Neural progenitor cell (in vitro differentiated cells): ENCODE data around the gene IRX2. TPM values are rescaled to one million over a fixed set of nuclear protein-coding genes. Genes with fewer than 3 reads are reported as not detected.

ENCODE experiments used
- DNase-seq: peaks from one replicate; pipeline ENCODE4 v3.0.0-alpha.2; 2016; ENCODE audit warnings: low spot score
- H2AFZ ChIP-seq: fragments of 200-600 bp; sonication (generic); replicated peaks from 2 replicates; pipeline ENCODE4 v1.6.1; 2016; ENCODE audit warnings: antibody characterized with exemption
- H3F3A ChIP-seq: fragments of 200-600 bp; sonication (generic); 2 replicates; pipeline ENCODE4 v1.6.1; 2016; ENCODE audit warnings: antibody characterized with exemption, low read depth
- H3K27ac ChIP-seq: fragments of 200-600 bp; sonication (generic); 2 replicates; pipeline ENCODE4 v1.5.1; 2016; ENCODE audit warnings: mild to moderate bottlenecking
- H3K27me3 ChIP-seq: fragments of 200-600 bp; sonication (generic); 2 replicates; pipeline ENCODE4 v1.6.1; 2016; ENCODE audit warnings: mild to moderate bottlenecking, moderate library complexity
- H3K36me3 ChIP-seq: fragments of 200-600 bp; sonication (generic); 2 replicates; pipeline ENCODE4 v1.5.1; 2016
- H3K4me1 ChIP-seq: fragments of 200-600 bp; sonication (generic); 2 replicates; pipeline ENCODE4 v1.6.1; 2016; ENCODE audit warnings: mixed run types
- H3K4me2 ChIP-seq: fragments of 200-600 bp; sonication (generic); 2 replicates; pipeline ENCODE4 v1.6.1; 2016
- H3K4me3 ChIP-seq: fragments of 200-600 bp; sonication (generic); 2 replicates; pipeline ENCODE4 v1.5.1; 2016
- H3K79me2 ChIP-seq: fragments of 200-600 bp; sonication (generic); 2 replicates; pipeline ENCODE4 v1.6.1; 2016; ENCODE audit warnings: low read depth
- H3K9ac ChIP-seq: fragments of 200-600 bp; sonication (generic); 2 replicates; pipeline ENCODE4 v1.6.1; 2016
- H3K9me3 ChIP-seq: fragments of 200-600 bp; sonication (generic); 2 replicates; pipeline ENCODE4 v1.5.1; 2016; ENCODE audit warnings: low read depth
- H4K20me1 ChIP-seq: fragments of 200-600 bp; sonication (generic); 2 replicates; pipeline ENCODE4 v1.6.1; 2016; ENCODE audit warnings: low read depth
- H3K27ac Mint-ChIP-seq: 3 replicates; pipeline ENCODE4 v1.8.0; 2021; ENCODE audit warnings: mixed read lengths
- H3K27me3 Mint-ChIP-seq: 2 replicates; pipeline ENCODE4 v1.8.0; 2022; ENCODE audit warnings: low read depth, mild to moderate bottlenecking, inconsistent platforms, moderate library complexity, mixed read lengths; ENCODE audit not compliant: insufficient read depth
- H3K36me3 Mint-ChIP-seq: 3 replicates; pipeline ENCODE4 v1.8.0; 2021; ENCODE audit warnings: mixed read lengths
- H3K4me1 Mint-ChIP-seq: 3 replicates; pipeline ENCODE4 v1.8.0; 2021; ENCODE audit warnings: mixed read lengths
- H3K4me3 Mint-ChIP-seq: 3 replicates; pipeline ENCODE4 v1.8.0; 2021; ENCODE audit warnings: mild to moderate bottlenecking, moderate library complexity, mixed read lengths
- H3K9me3 Mint-ChIP-seq: 3 replicates; pipeline ENCODE4 v1.8.0; 2020; ENCODE audit warnings: mixed read lengths
- CTCF ChIP-seq: fragments of 200-600 bp; sonication (generic); IDR thresholded peaks from 2 replicates; pipeline ENCODE4 v1.5.1; 2017; ENCODE audit warnings: antibody characterized with exemption, mild to moderate bottlenecking
- EZH2 ChIP-seq: fragments of 200-600 bp; sonication (generic); IDR thresholded peaks from 2 replicates; pipeline ENCODE4 v1.6.1; 2017; ENCODE audit warnings: antibody characterized with exemption, mild to moderate bottlenecking, moderate library complexity
- EZH2phosphoT487 ChIP-seq: fragments of 200-600 bp; sonication (generic); IDR thresholded peaks from 2 replicates; pipeline ENCODE4 v1.6.1; 2017; ENCODE audit warnings: antibody characterized with exemption
- total RNA-seq: library from RNA; depleted of rRNA; stranded (reverse); fragments of >200 nt; gene quantifications from 2 replicates; pipeline ENCODE4 v1.2.3, GENCODE V29; 2015; ENCODE audit warnings: low replicate concordance

The IRX2 gene
- total RNA-seq, 1 donor from 2014 or later: 13.7 TPM

- Mint-ChIP-seq H3K27ac (no peak overlapping the region), H3K36me3 (peaks cover 5% of the 10 kb centered on the region), H3K9me3 (peaks cover 15% of the 10 kb centered on the region), H3K27me3 (peaks cover 8% of the 10 kb centered on the region), H3K4me1 (no peaks in the 10 kb centered on the region), H3K4me3 (no peak overlapping the region)
- Histone ChIP-seq H3F3A (no peaks in the 10 kb centered on the region), H3K4me2 (no peak overlapping the region), H3K27me3 (no peaks in the 10 kb centered on the region), H3K79me2 (no peaks in the 10 kb centered on the region), H3K4me1 (no peaks in the 10 kb centered on the region), H3K27ac (no peak overlapping the region), H3K36me3 (no peaks in the 10 kb centered on the region), H3K9ac (no peak overlapping the region), H3K9me3 (no peaks in the 10 kb centered on the region), H2AFZ (no peak overlapping the region), H3K4me3 (no peak overlapping the region), H4K20me1 (no peaks in the 10 kb centered on the region)
- no peak for TF ChIP-seq EZH2phosphoT487
- TF ChIP-seq CTCF: no peak
- no peak for DNase-seq
Observed at GRCh38 chr5:2780421-2781171, 29.1 kb upstream of the IRX2 start.

- no peak overlapping the region for H3K27ac Mint-ChIP-seq
- H3K4me1 ChIP-seq: no peaks in the 10 kb centered on the region
Observed at GRCh38 chr5:2779459-2779858, 28.0 kb upstream of the IRX2 start.

GRCh38 chr5:2776337-2777302 lies 25.1 kb upstream of the IRX2 start:
- Histone ChIP-seq H3K4me1 (no peaks in the 10 kb centered on the region), H3K27me3 (no peaks in the 10 kb centered on the region), H3K9me3 (no peaks in the 10 kb centered on the region), H3K9ac (no peak overlapping the region), H3K4me3 (no peak overlapping the region), H4K20me1 (no peaks in the 10 kb centered on the region), H3K79me2 (no peaks in the 10 kb centered on the region), H3K4me2 (no peak overlapping the region), H3K27ac (no peak overlapping the region), H3K36me3 (no peaks in the 10 kb centered on the region), H2AFZ (peak overlapping the region; percentile 71), H3F3A (no peaks in the 10 kb centered on the region)
- Mint-ChIP-seq H3K27me3 (peaks cover 5% of the 10 kb centered on the region), H3K4me1 (no peaks in the 10 kb centered on the region), H3K36me3 (no peaks in the 10 kb centered on the region), H3K4me3 (no peak overlapping the region), H3K27ac (no peak overlapping the region), H3K9me3 (peaks cover 2% of the 10 kb centered on the region)
- no peak for TF ChIP-seq EZH2
- no peak for TF ChIP-seq EZH2phosphoT487
- no peak for TF ChIP-seq CTCF
- no peak for DNase-seq

More at GRCh38 chr5:2779459-2779858, 28.0 kb upstream of the IRX2 start:
- H3K4me1 Mint-ChIP-seq: no peaks in the 10 kb centered on the region
- Histone ChIP-seq H4K20me1 (no peaks in the 10 kb centered on the region), H3K36me3 (no peaks in the 10 kb centered on the region), H3K4me3 (no peak overlapping the region), H3K27ac (no peak overlapping the region), H3K79me2 (no peaks in the 10 kb centered on the region), H3K4me2 (no peak overlapping the region), H3F3A (no peaks in the 10 kb centered on the region), H2AFZ (no peak overlapping the region), H3K9ac (no peak overlapping the region), H3K9me3 (no peaks in the 10 kb centered on the region), H3K27me3 (no peaks in the 10 kb centered on the region)
- no peaks in the 10 kb centered on the region for H3K36me3 Mint-ChIP-seq
- peaks cover 8% of the 10 kb centered on the region for H3K27me3 Mint-ChIP-seq
- TF ChIP-seq EZH2 (no peak), CTCF (no peak), EZH2phosphoT487 (no peak)
- peaks cover 6% of the 10 kb centered on the region for H3K9me3 Mint-ChIP-seq
- no peak for DNase-seq
- H3K4me3 Mint-ChIP-seq: no peak overlapping the region
